ENCODE results near the gene TBC1D25. TPM values are rescaled to one million over a fixed set of nuclear protein-coding genes. Genes with fewer than 3 reads are reported as not detected.

TBC1D25 gene
- total RNA-seq, 1 donor, result 10.1 TPM

DNA sequence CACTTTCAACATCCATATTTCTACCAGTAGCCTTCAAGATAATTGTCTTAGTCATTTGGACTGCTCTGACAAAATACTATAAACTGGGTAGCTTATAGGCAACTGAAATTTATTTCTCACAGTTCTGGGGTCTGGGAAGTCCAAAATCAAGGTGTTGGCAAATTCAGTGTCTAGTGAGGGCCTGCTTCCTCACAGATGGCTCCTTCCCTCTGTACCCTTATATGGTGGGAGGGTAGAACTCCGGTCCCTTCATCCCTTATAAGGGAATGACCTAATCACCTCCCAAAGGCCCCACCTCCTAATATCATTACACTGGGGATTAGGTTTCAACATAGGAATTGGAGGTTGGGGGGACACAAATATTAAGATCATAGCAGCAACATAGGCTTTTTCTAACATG is 7.4 kb upstream of the TBC1D25 start:
- no peaks in the 10 kb centered on the region for H4K20me1 ChIP-seq (ENCODE audit: insufficient read depth, low read length)
- no peak for DNase-seq (ENCODE audit: insufficient read length, low spot score, missing footprints)

DNA sequence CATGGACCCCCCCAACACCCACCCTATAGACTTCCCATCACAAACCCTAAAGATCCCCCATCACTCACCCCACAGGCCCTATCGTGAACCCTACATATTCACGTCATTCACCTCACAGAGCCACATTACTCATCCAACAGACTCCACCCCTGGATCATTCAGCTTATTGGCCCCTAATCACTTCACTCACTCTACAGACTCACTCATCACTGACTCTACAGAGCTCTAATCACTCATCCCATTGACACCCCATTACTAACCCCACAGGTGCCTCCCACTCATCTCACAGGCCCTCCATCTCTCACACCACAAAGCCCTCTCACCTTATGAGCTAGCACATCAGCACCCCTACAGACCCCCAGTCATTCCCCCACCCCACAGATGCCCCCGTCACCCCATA is 6.3 kb upstream of the TBC1D25 start:
- H3K9me3 ChIP-seq (ENCODE audit: low read depth, low read length), result no peaks in the 10 kb centered on the region
- peak; percentile 30 for DNase-seq (ENCODE audit: insufficient read length, low spot score, missing footprints)
- H3K36me3 ChIP-seq (ENCODE audit: insufficient read depth, low read length), result no peaks in the 10 kb centered on the region
- H2AFZ ChIP-seq (ENCODE audit: low read length), result no peak overlapping the region
- no peak overlapping the region for H3K27ac ChIP-seq (ENCODE audit: low read depth, low read length)
- H3K79me2 ChIP-seq (ENCODE audit: insufficient read depth, low read length), result no peaks in the 10 kb centered on the region
- no peaks in the 10 kb centered on the region for H4K20me1 ChIP-seq (ENCODE audit: insufficient read depth, low read length)
- H3K4me1 ChIP-seq (ENCODE audit: insufficient read depth, low read length), result peaks cover 14% of the 10 kb centered on the region
- H3K27me3 ChIP-seq (ENCODE audit: insufficient read depth, low read length), result no peaks in the 10 kb centered on the region
- no peak overlapping the region for H3K4me2 ChIP-seq (ENCODE audit: insufficient read depth, low read length)
- TF ChIP-seq, protein P1, sequence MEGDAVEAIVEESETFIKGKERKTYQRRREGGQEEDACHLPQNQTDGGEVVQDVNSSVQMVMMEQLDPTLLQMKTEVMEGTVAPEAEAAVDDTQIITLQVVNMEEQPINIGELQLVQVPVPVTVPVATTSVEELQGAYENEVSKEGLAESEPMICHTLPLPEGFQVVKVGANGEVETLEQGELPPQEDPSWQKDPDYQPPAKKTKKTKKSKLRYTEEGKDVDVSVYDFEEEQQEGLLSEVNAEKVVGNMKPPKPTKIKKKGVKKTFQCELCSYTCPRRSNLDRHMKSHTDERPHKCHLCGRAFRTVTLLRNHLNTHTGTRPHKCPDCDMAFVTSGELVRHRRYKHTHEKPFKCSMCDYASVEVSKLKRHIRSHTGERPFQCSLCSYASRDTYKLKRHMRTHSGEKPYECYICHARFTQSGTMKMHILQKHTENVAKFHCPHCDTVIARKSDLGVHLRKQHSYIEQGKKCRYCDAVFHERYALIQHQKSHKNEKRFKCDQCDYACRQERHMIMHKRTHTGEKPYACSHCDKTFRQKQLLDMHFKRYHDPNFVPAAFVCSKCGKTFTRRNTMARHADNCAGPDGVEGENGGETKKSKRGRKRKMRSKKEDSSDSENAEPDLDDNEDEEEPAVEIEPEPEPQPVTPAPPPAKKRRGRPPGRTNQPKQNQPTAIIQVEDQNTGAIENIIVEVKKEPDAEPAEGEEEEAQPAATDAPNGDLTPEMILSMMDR (IDR thresholded peaks at IDR 0.05; ENCODE audit: extremely low read depth, low read depth, low read length), result no peak
- H3K4me3 ChIP-seq (ENCODE audit: insufficient read depth, low read length), result no peak overlapping the region

More for the DNA sequence above, 7.4 kb upstream of the TBC1D25 start:
- Histone ChIP-seq H3K79me2 (ENCODE audit: insufficient read depth, low read length) (no peaks in the 10 kb centered on the region), H3K4me2 (ENCODE audit: insufficient read depth, low read length) (no peak overlapping the region), H3K27me3 (ENCODE audit: insufficient read depth, low read length) (no peaks in the 10 kb centered on the region), H3K9me3 (ENCODE audit: low read depth, low read length) (no peaks in the 10 kb centered on the region), H2AFZ (ENCODE audit: low read length) (no peak overlapping the region), H3K4me3 (ENCODE audit: insufficient read depth, low read length) (no peak overlapping the region), H3K27ac (ENCODE audit: low read depth, low read length) (peak overlapping the region; percentile 49), H3K36me3 (ENCODE audit: insufficient read depth, low read length) (peaks cover 2% of the 10 kb centered on the region), H3K4me1 (ENCODE audit: insufficient read depth, low read length) (peaks cover 8% of the 10 kb centered on the region)
- TF ChIP-seq, protein P1 (IDR thresholded peaks at IDR 0.05; ENCODE audit: extremely low read depth, low read depth, low read length), result no peak

GRCh38 chrX:48538641-48539344 is 721 bp upstream of the TBC1D25 start:
- Histone ChIP-seq H3K9me3 (ENCODE audit: low read depth, low read length) (no peaks in the 10 kb centered on the region), H3K27me3 (ENCODE audit: insufficient read depth, low read length) (no peaks in the 10 kb centered on the region), H4K20me1 (ENCODE audit: insufficient read depth, low read length) (no peaks in the 10 kb centered on the region), H2AFZ (ENCODE audit: low read length) (no peak overlapping the region), H3K4me3 (ENCODE audit: insufficient read depth, low read length) (peak overlapping the region; percentile 82), H3K4me1 (ENCODE audit: insufficient read depth, low read length) (peaks cover 14% of the 10 kb centered on the region), H3K4me2 (ENCODE audit: insufficient read depth, low read length) (peak overlapping the region; percentile 76), H3K36me3 (ENCODE audit: insufficient read depth, low read length) (no peaks in the 10 kb centered on the region), H3K79me2 (ENCODE audit: insufficient read depth, low read length) (peaks cover 15% of the 10 kb centered on the region), H3K27ac (ENCODE audit: low read depth, low read length) (peak overlapping the region; percentile 37)
- TF ChIP-seq, protein P1 (IDR thresholded peaks at IDR 0.05; ENCODE audit: extremely low read depth, low read depth, low read length), result no peak
- DNase-seq (ENCODE audit: insufficient read length, low spot score, missing footprints), result no peak

GRCh38 chrX:48540028-48540375 is 488 bp downstream of the TBC1D25 start:
- H3K79me2 ChIP-seq (ENCODE audit: insufficient read depth, low read length), result peaks cover 15% of the 10 kb centered on the region
- H3K36me3 ChIP-seq (ENCODE audit: insufficient read depth, low read length), result no peaks in the 10 kb centered on the region
- TF ChIP-seq, protein P1 (IDR thresholded peaks at IDR 0.05; ENCODE audit: extremely low read depth, low read depth, low read length), result no peak
- H3K27me3 ChIP-seq (ENCODE audit: insufficient read depth, low read length), result no peaks in the 10 kb centered on the region
- H2AFZ ChIP-seq (ENCODE audit: low read length), result peak overlapping the region; percentile 75
- peaks cover 14% of the 10 kb centered on the region for H3K4me1 ChIP-seq (ENCODE audit: insufficient read depth, low read length)
- peak overlapping the region; percentile 74 for H3K27ac ChIP-seq (ENCODE audit: low read depth, low read length)
- no peaks in the 10 kb centered on the region for H3K9me3 ChIP-seq (ENCODE audit: low read depth, low read length)
- no peak for DNase-seq (ENCODE audit: insufficient read length, low spot score, missing footprints)
- H3K4me2 ChIP-seq (ENCODE audit: insufficient read depth, low read length), result peak overlapping the region; percentile 76
- H3K4me3 ChIP-seq (ENCODE audit: insufficient read depth, low read length), result peak overlapping the region; percentile 82
- no peaks in the 10 kb centered on the region for H4K20me1 ChIP-seq (ENCODE audit: insufficient read depth, low read length)
